ENCODE data around the gene MED29.

Gene MED29

GRCh38 chr19:39410017-39410830 lies 19.0 kb downstream of the MED29 start:
- TF ChIP-seq SUZ12 (IDR thresholded peaks at IDR 0.05; ENCODE audit: extremely low read depth, insufficient read depth, insufficient read length): no peak
- H3K9me3 ChIP-seq (ENCODE audit: insufficient read depth, low read length): no peaks in the 10 kb centered on the region
- no peaks in the 10 kb centered on the region for H3K27me3 ChIP-seq (ENCODE audit: insufficient read depth, insufficient read length)
- H3K4me3 ChIP-seq (ENCODE audit: insufficient read length, low read depth): peak overlapping the region; percentile 56
- no peak for DNase-seq (ENCODE audit: low read depth, low spot score)
- peaks cover 18% of the 10 kb centered on the region for H3K4me1 ChIP-seq (ENCODE audit: insufficient read depth, insufficient read length)
- peaks cover 17% of the 10 kb centered on the region for H3K36me3 ChIP-seq (ENCODE audit: insufficient read depth, insufficient read length, low read length)
- H3K9ac ChIP-seq (ENCODE audit: insufficient read length, low read depth): peak overlapping the region; percentile 85

- peaks cover 18% of the 10 kb centered on the region for H3K4me1 ChIP-seq (ENCODE audit: insufficient read depth, insufficient read length)
- no peak for DNase-seq (ENCODE audit: low read depth, low spot score)
- no peaks in the 10 kb centered on the region for H3K27me3 ChIP-seq (ENCODE audit: insufficient read depth, insufficient read length)
- H3K9ac ChIP-seq (ENCODE audit: insufficient read length, low read depth): no peak overlapping the region
- no peak overlapping the region for H3K4me3 ChIP-seq (ENCODE audit: insufficient read length, low read depth)
- H3K36me3 ChIP-seq (ENCODE audit: insufficient read depth, insufficient read length, low read length): peaks cover 22% of the 10 kb centered on the region
- no peak for TF ChIP-seq SUZ12 (IDR thresholded peaks at IDR 0.05; ENCODE audit: extremely low read depth, insufficient read depth, insufficient read length)
- TF ChIP-seq ZNF274 (IDR thresholded peaks at IDR 0.05; ENCODE audit: low read depth, low read length): no peak
- TF ChIP-seq YY1 (IDR thresholded peaks at IDR 0.05; ENCODE audit: insufficient read depth, insufficient read length): no peak
- H3K9me3 ChIP-seq (ENCODE audit: insufficient read depth, low read length): no peaks in the 10 kb centered on the region
These were observed 19.6 kb downstream of the MED29 start for GRCh38 chr19:39410831-39411080.

DNA sequence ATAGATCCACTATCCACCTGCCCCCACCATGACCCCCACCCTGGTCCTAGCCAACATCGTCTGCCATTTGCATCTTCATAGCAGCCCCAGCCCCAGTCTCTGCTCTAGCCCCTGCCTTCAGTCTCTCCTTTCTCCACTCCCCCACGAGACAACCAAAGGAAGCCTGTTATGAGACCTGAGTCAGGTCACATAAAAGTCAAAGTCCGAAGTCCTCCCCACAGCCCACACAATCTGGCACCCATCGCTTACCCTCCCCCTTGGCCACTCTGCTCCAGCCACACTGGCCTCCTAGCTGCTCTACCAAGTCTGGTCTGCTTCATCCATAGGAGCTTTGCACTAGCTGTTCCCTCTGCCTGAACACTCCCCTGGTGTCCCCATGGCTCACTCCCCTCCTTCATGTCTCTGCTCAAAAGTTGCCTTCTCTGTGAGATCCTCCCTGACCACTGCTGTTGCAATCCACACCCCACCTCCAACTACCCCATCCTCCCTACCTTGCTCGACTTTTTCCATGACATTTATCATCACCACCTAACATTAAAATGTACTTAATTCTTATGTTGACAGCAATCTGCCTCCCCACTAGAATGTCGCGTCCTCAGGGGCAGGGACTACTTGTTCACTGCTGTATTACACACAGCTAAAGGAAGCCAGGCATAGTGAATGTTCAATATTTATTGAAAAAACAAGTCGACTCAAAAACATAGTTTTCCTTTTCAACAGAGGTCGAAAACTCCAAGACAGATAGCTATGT lies 20.1 kb downstream of the MED29 start:
- peaks cover 18% of the 10 kb centered on the region for H3K4me1 ChIP-seq (ENCODE audit: insufficient read depth, insufficient read length)
- peaks cover 27% of the 10 kb centered on the region for H3K36me3 ChIP-seq (ENCODE audit: insufficient read depth, insufficient read length, low read length)
- no peaks in the 10 kb centered on the region for H3K9me3 ChIP-seq (ENCODE audit: insufficient read depth, low read length)
- TF ChIP-seq YY1 (IDR thresholded peaks at IDR 0.05; ENCODE audit: insufficient read depth, insufficient read length) (no peak), ZNF274 (IDR thresholded peaks at IDR 0.05; ENCODE audit: low read depth, low read length) (no peak), SUZ12 (IDR thresholded peaks at IDR 0.05; ENCODE audit: extremely low read depth, insufficient read depth, insufficient read length) (no peak)
- H3K9ac ChIP-seq (ENCODE audit: insufficient read length, low read depth): no peak overlapping the region
- no peak for DNase-seq (ENCODE audit: low read depth, low spot score)
- no peaks in the 10 kb centered on the region for H3K27me3 ChIP-seq (ENCODE audit: insufficient read depth, insufficient read length)
- no peak overlapping the region for H3K4me3 ChIP-seq (ENCODE audit: insufficient read length, low read depth)

- Histone ChIP-seq H3K27me3 (ENCODE audit: insufficient read depth, insufficient read length) (no peaks in the 10 kb centered on the region), H3K36me3 (ENCODE audit: insufficient read depth, insufficient read length, low read length) (peaks cover 31% of the 10 kb centered on the region), H3K4me1 (ENCODE audit: insufficient read depth, insufficient read length) (peaks cover 20% of the 10 kb centered on the region), H3K4me3 (ENCODE audit: insufficient read length, low read depth) (peak overlapping the region; percentile 28), H3K9me3 (ENCODE audit: insufficient read depth, low read length) (no peaks in the 10 kb centered on the region), H3K9ac (ENCODE audit: insufficient read length, low read depth) (peak overlapping the region; percentile 62)
- no peak for DNase-seq (ENCODE audit: low read depth, low spot score)
- no peak for TF ChIP-seq ZNF274 (IDR thresholded peaks at IDR 0.05; ENCODE audit: low read depth, low read length)
- no peak for TF ChIP-seq SUZ12 (IDR thresholded peaks at IDR 0.05; ENCODE audit: extremely low read depth, insufficient read depth, insufficient read length)
- no peak for TF ChIP-seq YY1 (IDR thresholded peaks at IDR 0.05; ENCODE audit: insufficient read depth, insufficient read length)
These were observed 20.6 kb downstream of the MED29 start for GRCh38 chr19:39411832-39412099.

- peak within 1 kb of the TSS; percentile 88 for H3K4me3 ChIP-seq (ENCODE audit: insufficient read length, low read depth)
- TF ChIP-seq YY1 (IDR thresholded peaks at IDR 0.05; ENCODE audit: insufficient read depth, insufficient read length) (no peak), SUZ12 (IDR thresholded peaks at IDR 0.05; ENCODE audit: extremely low read depth, insufficient read depth, insufficient read length) (no peak), ZNF274 (IDR thresholded peaks at IDR 0.05; ENCODE audit: low read depth, low read length) (no peak)
- peaks cover 36% of the 10 kb centered on the region for H3K36me3 ChIP-seq (ENCODE audit: insufficient read depth, insufficient read length, low read length)
These were observed 21.1 kb downstream of the MED29 start, which contains the start of gene PLEKHG2 for GRCh38 chr19:39412100-39412866. Gene PLEKHG2, plus strand, starts transcription at chr19:39412669. Its CDS starts 1,418 bp downstream, at chr19:39414087.

DNA sequence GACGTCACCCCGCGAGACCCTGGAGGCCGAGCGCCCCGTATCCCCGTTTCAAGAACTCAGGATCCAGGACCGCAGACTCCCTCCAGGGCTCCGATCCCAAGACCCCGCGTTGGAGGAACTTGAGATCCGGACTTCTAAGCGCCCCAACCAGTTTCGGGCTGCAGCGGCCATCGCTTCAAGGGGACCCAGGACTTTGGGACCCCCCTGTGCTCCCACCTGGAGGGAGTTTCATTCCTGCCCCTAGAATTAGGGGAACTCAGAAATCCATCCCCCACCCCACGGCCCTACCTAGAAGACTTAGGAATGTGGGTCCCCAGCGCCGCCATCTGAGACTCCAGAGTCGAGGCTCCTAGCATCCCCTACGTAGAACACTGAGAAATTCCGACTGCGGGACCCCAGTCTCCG lies 21.7 kb downstream of the MED29 start:
- no peak for DNase-seq (ENCODE audit: low read depth, low spot score)
- TF ChIP-seq ZNF274 (IDR thresholded peaks at IDR 0.05; ENCODE audit: low read depth, low read length) (no peak), YY1 (IDR thresholded peaks at IDR 0.05; ENCODE audit: insufficient read depth, insufficient read length) (no peak), SUZ12 (IDR thresholded peaks at IDR 0.05; ENCODE audit: extremely low read depth, insufficient read depth, insufficient read length) (no peak)
- Histone ChIP-seq H3K9me3 (ENCODE audit: insufficient read depth, low read length) (no peaks in the 10 kb centered on the region), H3K9ac (ENCODE audit: insufficient read length, low read depth) (peak overlapping the region; percentile 87), H3K4me3 (ENCODE audit: insufficient read length, low read depth) (peak overlapping the region; percentile 88), H3K27me3 (ENCODE audit: insufficient read depth, insufficient read length) (no peaks in the 10 kb centered on the region), H3K4me1 (ENCODE audit: insufficient read depth, insufficient read length) (peaks cover 16% of the 10 kb centered on the region), H3K36me3 (ENCODE audit: insufficient read depth, insufficient read length, low read length) (peaks cover 41% of the 10 kb centered on the region)

More at GRCh38 chr19:39412100-39412866, 21.1 kb downstream of the MED29 start, which contains the start of gene PLEKHG2:
- Histone ChIP-seq H3K9me3 (ENCODE audit: insufficient read depth, low read length) (no peaks in the 10 kb centered on the region), H3K27me3 (ENCODE audit: insufficient read depth, insufficient read length) (no peaks in the 10 kb centered on the region), H3K9ac (ENCODE audit: insufficient read length, low read depth) (peak within 1 kb of the TSS; percentile 87), H3K4me1 (ENCODE audit: insufficient read depth, insufficient read length) (peaks cover 20% of the 10 kb centered on the region)
- peak; percentile 97 for DNase-seq (ENCODE audit: low read depth, low spot score)
